CD4-positive, alpha-beta T cell treated with Interleukin-15 for 1 hour (primary cell): ENCODE data around the gene IFITM2.

Experiments
- DNase-seq: peaks from one replicate; pipeline ENCODE4 v3.0.0-alpha.2; 2020

IFITM2 gene

DNA sequence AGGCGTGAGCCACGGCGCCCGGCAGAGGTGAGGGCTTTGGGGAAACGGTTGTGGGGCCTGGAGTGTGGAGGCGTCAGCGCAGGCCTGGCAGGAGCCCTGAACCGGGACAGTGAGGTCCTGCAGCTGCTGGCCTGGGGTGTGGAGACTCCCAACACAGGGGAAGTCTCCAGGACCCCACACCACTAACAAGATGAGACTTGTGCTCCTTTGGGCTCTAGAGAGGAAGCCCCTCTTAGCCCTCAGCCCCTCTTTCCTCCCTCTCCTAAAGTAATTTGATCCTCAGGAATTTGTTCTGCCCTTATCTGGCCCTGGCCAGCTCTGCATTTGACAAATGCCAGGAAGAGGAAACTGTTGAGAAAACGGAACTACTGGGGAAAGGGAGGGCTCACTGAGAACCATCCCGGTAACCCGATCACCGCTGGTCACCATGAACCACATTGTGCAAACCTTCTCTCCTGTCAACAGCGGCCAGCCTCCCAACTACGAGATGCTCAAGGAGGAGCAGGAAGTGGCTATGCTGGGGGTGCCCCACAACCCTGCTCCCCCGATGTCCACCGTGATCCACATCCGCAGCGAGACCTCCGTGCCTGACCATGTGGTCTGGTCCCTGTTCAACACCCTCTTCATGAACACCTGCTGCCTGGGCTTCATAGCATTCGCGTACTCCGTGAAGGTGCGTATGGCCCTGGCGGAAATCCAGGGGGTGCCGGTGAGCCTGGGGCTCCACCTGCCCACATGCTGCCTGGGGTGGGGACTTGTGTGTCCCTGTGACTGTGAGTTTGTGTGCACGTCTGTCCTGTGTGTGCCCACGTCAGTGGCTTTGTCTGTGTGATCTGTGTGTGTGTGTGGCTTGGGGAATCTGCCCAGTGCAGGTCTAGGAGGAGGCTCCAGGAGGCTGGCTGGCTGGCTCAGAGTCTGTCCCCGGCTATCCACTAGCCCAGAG is at the start of gene IFITM2:
TSS of gene IFITM2 (plus strand) at position 51 of the 943 bp plus-strand sequence. CDS start at position 428, 377 bp downstream.
- DNase-seq = peak; percentile 75

GRCh38 chr11:259413-259812 is 48.2 kb upstream of the IFITM2 start:
- no peak for DNase-seq

GRCh38 chr11:261624-262023 is 46.0 kb upstream of the IFITM2 start:
- DNase-seq = no peak

GRCh38 chr11:266676-267439 is 40.8 kb upstream of the IFITM2 start:
- DNase-seq = no peak

DNA sequence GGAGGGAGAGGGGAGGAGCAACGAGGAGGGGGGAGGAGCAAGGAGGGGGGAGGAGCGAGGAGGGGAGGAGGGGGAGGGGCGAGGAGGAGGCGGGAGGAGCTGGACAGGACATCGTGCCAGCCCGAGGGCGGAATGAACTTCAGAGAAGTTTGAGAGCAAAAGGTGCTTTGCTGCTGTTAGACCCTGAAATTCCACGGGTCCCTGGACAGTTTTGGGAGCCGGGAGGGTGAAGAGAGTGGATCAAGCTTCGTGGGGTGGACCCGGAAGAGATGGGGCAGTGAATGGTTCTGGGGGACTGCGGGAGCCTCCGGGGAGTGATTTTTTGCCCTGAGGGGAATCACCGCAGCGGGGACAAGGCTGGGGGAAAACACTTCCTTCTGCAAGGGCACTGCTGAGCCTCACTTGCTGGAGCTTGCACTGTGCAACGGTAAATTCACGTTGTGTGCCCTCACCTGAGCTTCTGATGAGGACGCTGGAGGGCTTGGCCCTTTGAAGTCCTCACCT is 40.1 kb upstream of the IFITM2 start:
- DNase-seq = peak; percentile 69

DNA sequence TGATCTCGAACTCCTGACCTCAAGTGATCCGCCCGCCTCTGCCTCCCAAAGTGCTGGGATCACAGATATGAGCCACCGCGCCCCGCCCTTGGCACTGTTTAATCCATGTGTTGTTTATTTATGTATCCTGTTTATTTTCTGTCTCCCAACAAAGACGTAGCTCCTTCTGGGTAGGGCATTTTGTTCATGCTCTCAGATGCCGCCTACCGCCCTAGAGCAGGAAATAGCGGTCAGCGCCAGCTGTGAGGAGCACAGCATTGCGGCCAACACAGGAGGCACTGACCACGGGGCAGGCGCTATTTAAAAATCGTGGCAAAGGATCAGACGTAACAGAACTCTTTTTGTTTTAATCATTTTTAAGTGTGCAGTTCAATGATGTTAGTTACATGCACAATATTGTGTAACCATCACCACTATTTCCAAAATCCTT is 38.9 kb upstream of the IFITM2 start:
- peak; percentile 78 for DNase-seq

DNA sequence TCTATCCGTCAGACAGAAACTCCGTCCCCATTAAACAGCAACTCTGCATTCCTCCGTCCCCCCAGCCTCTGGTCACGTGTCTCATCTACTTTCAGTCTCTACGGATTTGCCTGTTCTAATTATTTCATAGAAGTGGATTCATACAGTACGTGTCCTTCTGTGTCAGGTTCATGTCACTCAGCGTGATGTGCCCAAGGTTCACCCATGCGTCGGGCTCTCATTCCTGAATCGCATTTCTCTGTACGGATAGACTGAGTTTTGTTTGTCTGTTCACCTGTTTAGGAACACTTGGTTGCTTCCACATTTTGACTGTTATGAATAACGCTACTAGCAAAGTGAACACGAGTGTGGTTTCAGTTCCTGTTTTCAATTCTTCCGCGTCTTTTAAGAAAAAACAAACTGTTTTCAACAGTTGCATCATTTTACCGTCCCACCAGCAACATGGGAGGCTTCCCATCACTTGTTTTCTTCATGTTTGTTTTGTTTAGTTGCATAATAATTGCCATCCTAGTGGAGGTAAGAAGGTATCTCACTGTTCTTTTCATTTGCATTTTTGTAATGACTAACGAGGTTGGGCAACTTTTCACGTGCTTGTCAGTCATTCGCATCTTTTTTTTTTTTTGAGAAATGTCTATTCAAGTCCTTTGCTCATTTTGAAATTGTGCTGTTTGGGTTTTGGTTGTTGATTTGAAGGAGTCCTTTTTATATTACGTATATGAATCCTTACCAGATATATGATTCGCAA is 38.3 kb upstream of the IFITM2 start:
- DNase-seq = peak; percentile 68

DNA sequence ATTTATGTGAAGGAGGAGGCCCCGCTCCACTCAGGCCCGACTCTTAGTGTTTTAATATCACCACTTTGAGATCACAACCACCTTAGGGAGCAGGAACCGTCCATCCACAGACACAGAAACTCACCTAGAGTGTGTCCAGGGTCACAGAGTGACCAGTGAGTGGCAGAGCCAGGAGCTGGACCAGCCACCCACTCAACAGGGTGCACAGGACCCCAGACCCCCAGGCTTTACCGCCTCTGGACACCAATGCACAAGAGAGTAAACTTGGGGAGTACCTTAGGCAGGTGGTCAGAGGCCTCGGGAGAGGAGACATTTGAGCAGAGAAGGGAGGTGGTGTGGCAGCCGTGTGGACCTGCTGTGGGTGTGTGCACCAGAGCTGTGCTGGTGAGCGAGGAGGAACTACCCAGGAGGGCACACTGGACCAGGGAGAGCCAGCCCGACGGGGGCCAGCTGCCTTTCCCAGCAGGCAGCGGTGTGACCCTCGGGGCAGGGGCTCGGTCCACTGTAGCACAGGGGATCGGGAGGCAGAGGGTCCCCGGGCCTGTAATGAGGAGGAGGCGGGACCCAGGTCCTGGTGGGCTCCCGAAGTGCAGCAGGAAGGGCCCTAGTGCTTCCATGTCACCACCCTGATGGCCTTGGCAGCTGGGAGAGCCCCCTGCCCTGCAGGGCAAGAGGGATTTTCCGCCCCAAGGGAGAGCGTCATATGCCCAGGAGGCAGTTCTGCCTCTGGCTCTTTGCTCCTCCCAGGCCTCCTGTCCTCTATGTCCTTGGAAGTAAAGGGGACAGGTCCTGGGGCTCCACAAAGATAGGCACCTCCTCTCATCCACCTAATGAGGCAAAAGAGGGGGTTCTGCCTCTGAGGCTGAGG is 36.9 kb upstream of the IFITM2 start:
- DNase-seq = no peak

DNA sequence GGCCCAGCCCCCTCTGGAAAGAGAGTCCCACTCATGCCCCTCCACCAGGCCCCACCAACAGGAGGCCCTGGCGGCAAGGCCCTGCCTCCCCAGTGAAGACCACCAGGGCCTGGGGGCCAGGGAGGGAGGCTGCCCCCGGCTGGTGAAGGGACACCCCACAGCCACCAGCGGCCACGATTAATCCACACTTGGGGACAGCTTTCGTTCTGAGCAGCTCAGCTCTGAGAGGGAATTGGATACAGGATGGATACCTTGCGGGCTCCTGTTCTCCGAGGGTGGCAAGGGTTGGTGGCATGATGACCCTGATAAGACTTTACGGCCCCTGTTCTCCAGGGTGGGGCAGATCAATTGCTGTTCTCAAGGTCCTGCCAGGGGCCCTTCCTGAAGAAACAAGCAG is 36.3 kb upstream of the IFITM2 start:
- no peak for DNase-seq

- peak; percentile 12 for DNase-seq
Observed at GRCh38 chr11:272195-272930, 35.3 kb upstream of the IFITM2 start.

- DNase-seq = no peak
Observed at GRCh38 chr11:272931-273198, 34.8 kb upstream of the IFITM2 start.

GRCh38 chr11:276219-276618 is 31.4 kb upstream of the IFITM2 start:
- no peak for DNase-seq

DNA sequence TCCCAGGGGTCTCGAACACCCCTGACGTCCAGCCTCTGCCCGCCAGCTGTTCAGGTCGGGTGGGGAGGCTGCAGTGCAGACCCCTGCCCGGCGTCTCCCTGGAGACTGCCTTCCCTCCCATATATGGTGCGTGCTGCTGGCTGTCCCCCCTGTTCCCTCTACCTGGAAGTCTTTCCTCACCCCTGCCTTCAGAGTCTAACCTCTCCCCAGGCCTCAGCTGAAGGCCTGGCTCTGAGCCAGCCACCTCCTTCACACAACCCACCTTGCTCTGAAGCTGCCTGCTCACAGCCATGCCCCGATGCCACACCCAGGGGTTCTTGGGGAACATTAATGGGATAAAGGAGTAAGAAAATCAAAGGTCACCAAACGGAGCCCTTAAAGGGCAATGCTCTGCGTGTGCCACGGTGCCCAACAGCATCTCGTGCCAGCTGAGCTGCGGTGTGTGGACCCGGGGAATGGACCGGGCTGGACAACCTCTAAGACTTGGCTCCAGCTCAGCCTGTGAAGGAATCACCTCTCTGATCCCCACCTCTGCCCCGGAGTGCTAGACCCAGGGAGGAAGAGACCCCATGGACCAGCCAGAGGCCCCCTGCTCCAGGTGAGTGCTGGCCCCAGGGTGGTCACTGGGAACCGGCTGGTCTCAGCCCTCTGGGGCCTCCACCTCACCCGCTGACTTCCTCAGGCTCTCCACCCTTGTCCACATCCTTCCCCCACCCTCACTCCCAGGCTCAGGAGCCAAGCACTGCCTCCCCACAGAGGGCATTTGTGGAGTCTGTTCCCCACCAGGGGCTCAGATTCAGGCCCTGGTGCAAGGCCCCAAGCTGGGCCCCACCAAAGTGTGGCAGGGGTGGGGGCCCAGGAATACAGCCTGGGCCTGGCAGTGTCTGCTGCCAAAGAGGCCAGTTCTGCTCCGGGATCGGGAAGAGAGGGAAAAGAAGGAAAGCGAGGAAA is 29.3 kb upstream of the IFITM2 start, which contains the start of gene NLRP6:
TSS of gene NLRP6 (plus strand) at position 407 of the 951 bp plus-strand sequence. CDS start at position 570, 163 bp downstream.
- DNase-seq = peak; percentile 17

GRCh38 chr11:279040-279965 is 28.3 kb upstream of the IFITM2 start:
- DNase-seq = peak; percentile 17

DNA sequence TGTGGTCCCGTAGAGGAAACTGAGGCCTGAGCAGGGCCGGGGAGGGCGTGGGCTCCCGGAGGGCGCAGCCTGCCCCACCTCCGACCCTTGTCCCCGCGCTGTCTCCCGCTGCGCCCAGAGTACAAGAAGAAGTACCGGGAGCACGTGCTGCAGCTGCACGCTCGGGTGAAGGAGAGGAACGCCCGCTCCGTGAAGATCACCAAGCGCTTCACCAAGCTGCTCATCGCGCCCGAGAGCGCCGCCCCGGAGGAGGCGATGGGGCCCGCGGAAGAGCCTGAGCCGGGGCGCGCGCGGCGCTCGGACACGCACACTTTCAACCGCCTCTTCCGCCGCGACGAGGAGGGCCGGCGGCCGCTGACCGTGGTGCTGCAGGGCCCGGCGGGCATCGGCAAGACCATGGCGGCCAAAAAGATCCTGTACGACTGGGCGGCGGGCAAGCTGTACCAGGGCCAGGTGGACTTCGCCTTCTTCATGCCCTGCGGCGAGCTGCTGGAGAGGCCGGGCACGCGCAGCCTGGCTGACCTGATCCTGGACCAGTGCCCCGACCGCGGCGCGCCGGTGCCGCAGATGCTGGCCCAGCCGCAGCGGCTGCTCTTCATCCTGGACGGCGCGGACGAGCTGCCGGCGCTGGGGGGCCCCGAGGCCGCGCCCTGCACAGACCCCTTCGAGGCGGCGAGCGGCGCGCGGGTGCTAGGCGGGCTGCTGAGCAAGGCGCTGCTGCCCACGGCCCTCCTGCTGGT is 27.5 kb upstream of the IFITM2 start:
- peak; percentile 49 for DNase-seq

DNA sequence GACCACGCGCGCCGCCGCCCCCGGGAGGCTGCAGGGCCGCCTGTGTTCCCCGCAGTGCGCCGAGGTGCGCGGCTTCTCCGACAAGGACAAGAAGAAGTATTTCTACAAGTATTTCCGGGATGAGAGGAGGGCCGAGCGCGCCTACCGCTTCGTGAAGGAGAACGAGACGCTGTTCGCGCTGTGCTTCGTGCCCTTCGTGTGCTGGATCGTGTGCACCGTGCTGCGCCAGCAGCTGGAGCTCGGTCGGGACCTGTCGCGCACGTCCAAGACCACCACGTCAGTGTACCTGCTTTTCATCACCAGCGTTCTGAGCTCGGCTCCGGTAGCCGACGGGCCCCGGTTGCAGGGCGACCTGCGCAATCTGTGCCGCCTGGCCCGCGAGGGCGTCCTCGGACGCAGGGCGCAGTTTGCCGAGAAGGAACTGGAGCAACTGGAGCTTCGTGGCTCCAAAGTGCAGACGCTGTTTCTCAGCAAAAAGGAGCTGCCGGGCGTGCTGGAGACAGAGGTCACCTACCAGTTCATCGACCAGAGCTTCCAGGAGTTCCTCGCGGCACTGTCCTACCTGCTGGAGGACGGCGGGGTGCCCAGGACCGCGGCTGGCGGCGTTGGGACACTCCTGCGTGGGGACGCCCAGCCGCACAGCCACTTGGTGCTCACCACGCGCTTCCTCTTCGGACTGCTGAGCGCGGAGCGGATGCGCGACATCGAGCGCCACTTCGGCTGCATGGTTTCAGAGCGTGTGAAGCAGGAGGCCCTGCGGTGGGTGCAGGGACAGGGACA is 26.7 kb upstream of the IFITM2 start:
- peak; percentile 45 for DNase-seq

- DNase-seq = no peak
Observed at GRCh38 chr11:281486-282161, 26.0 kb upstream of the IFITM2 start.
